ENCODE data around the gene AGBL1. TPM values are rescaled to one million over a fixed set of nuclear protein-coding genes. Genes with fewer than 3 reads are reported as not detected.

AGBL1 gene
- total and polyA plus RNA-seq, 8 donors, result under 0.01 to 0.18 TPM; not detected in 6

GRCh38 chr15:86392296-86392695 lies 312.6 kb downstream of the AGBL1 start:
- H3K27ac ChIP-seq, result no peak overlapping the region
- 72 to 87% (median 75%) methylated on average over 1 of the region's 1 CpG for WGBS, 5 donors
- TF ChIP-seq POLR2A (IDR thresholded peaks at IDR 0.05) (no peak), POLR2AphosphoS5 (IDR thresholded peaks at IDR 0.05) (no peak), EP300 (IDR thresholded peaks at IDR 0.05) (no peak)
- TF ChIP-seq, protein P1, sequence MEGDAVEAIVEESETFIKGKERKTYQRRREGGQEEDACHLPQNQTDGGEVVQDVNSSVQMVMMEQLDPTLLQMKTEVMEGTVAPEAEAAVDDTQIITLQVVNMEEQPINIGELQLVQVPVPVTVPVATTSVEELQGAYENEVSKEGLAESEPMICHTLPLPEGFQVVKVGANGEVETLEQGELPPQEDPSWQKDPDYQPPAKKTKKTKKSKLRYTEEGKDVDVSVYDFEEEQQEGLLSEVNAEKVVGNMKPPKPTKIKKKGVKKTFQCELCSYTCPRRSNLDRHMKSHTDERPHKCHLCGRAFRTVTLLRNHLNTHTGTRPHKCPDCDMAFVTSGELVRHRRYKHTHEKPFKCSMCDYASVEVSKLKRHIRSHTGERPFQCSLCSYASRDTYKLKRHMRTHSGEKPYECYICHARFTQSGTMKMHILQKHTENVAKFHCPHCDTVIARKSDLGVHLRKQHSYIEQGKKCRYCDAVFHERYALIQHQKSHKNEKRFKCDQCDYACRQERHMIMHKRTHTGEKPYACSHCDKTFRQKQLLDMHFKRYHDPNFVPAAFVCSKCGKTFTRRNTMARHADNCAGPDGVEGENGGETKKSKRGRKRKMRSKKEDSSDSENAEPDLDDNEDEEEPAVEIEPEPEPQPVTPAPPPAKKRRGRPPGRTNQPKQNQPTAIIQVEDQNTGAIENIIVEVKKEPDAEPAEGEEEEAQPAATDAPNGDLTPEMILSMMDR (IDR thresholded peaks at IDR 0.05), result no peak
- H3K4me3 ChIP-seq, result no peak overlapping the region
- no peaks in the 10 kb centered on the region for H3K4me1 ChIP-seq
- H3K27me3 ChIP-seq, result no peaks in the 10 kb centered on the region
- DNase-seq, result no peak
- no peaks in the 10 kb centered on the region for H3K36me3 ChIP-seq
- H3K9me3 ChIP-seq, result no peaks in the 10 kb centered on the region
- intact Hi-C loops (cut with DNase I; ENCODE audit: low total_unique reads), result no loop called here

- WGBS, 5 donors, result 49 to 73% (median 67%) methylated on average over 2 of the region's 2 CpGs
- intact Hi-C loops (cut with DNase I; ENCODE audit: low total_unique reads), result no loop called here
- H3K36me3 ChIP-seq, result no peaks in the 10 kb centered on the region
These were observed 313.2 kb downstream of the AGBL1 start for GRCh38 chr15:86392874-86393273.

DNA sequence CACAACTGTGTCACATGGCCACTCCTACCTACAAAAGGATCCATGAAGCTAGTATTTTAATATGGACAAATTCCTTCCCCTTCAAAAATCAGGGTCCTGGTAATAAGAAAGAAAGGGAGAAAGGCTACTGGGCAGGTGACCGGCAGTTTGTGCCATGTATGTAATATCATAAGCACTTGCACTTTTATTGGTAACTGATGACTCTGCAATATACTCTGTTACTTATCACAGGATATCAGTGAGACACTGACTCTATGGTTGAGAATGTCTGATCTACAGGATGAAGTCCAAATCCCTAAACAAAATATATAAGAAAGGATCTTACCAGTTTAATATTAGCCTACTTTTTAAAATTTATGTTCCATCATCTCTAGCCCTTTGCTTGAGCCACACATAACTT lies 315.2 kb downstream of the AGBL1 start:
- WGBS, 5 donors, result 80 to 100% (median 97%) methylated on average over 1 of the region's 1 CpG
- no peak overlapping the region for H3K4me3 ChIP-seq
- no peaks in the 10 kb centered on the region for H3K4me1 ChIP-seq
- H3K27me3 ChIP-seq, result no peaks in the 10 kb centered on the region
- no peaks in the 10 kb centered on the region for H3K9me3 ChIP-seq
- intact Hi-C loops (cut with DNase I; ENCODE audit: low total_unique reads), result no loop called here
- no peak for TF ChIP-seq POLR2AphosphoS5 (IDR thresholded peaks at IDR 0.05)
- TF ChIP-seq POLR2A (IDR thresholded peaks at IDR 0.05), result no peak
- TF ChIP-seq, protein P1 (IDR thresholded peaks at IDR 0.05), result no peak
- TF ChIP-seq EP300 (IDR thresholded peaks at IDR 0.05), result no peak
- H3K36me3 ChIP-seq, result no peaks in the 10 kb centered on the region
- no peak for DNase-seq
- no peak overlapping the region for H3K27ac ChIP-seq

More at GRCh38 chr15:86392874-86393273, 313.2 kb downstream of the AGBL1 start:
- Histone ChIP-seq H3K27ac (no peak overlapping the region), H3K4me3 (no peak overlapping the region), H3K9me3 (no peaks in the 10 kb centered on the region), H3K4me1 (no peaks in the 10 kb centered on the region), H3K27me3 (no peaks in the 10 kb centered on the region)
- TF ChIP-seq POLR2A (IDR thresholded peaks at IDR 0.05) (no peak), EP300 (IDR thresholded peaks at IDR 0.05) (no peak), POLR2AphosphoS5 (IDR thresholded peaks at IDR 0.05) (no peak)
- TF ChIP-seq, protein P1 (IDR thresholded peaks at IDR 0.05), result no peak
- peak in 1 of 2 donors; percentile 13 for DNase-seq

- no peaks in the 10 kb centered on the region for H3K36me3 ChIP-seq
- intact Hi-C loops (cut with DNase I; ENCODE audit: low total_unique reads), result no loop called here
- TF ChIP-seq EP300 (IDR thresholded peaks at IDR 0.05) (no peak), POLR2A (IDR thresholded peaks at IDR 0.05) (no peak), POLR2AphosphoS5 (IDR thresholded peaks at IDR 0.05) (no peak)
- TF ChIP-seq, protein P1 (IDR thresholded peaks at IDR 0.05), result no peak
- H3K27me3 ChIP-seq, result no peaks in the 10 kb centered on the region
- H3K27ac ChIP-seq, result no peak overlapping the region
- H3K9me3 ChIP-seq, result no peaks in the 10 kb centered on the region
- no peaks in the 10 kb centered on the region for H3K4me1 ChIP-seq
- 45 to 56% (median 49%) methylated on average over 5 of the region's 5 CpGs for WGBS, 5 donors
- no peak overlapping the region for H3K4me3 ChIP-seq
- peak in 1 of 2 donors; percentile 79 for DNase-seq
These were observed 319.6 kb downstream of the AGBL1 start for GRCh38 chr15:86399041-86399954.
